IMR-90 (cell line): ENCODE data around the gene HES4. TPM values are rescaled to one million over a fixed set of nuclear protein-coding genes. Genes with fewer than 3 reads are reported as not detected.
"Not testable (repeated sequence)": the region's sequence is repeated elsewhere in the genome, so short reads cannot be mapped to it uniquely, and the experiment has no call there.

Source experiments
- ATAC-seq: fragments of 200-7000 bp; cut with Tn5 transposase; 2 replicates; pipeline ENCODE4 v1.9.1; 2020; ENCODE audit warnings: low read depth, mild to moderate bottlenecking, moderate library complexity
- BruUV-seq: library from RNA; stranded (reverse); fragments of 400-500 nt; replicated peaks from 2 replicates; lab custom pipeline; 2021; lab: Mats Ljungman, UMichigan
- CTCF ChIA-PET: fragments of 300-600 bp; formaldehyde crosslinking; extraction: SDS; loops from one replicate; lab custom pipeline; 2021; ENCODE audit warnings: antibody characterized with exemption; lab: Yijun Ruan, JAX
- POLR2A ChIA-PET: fragments of 300-600 bp; sonication (Branson Sonifier 250); formaldehyde crosslinking; loops from one replicate; lab custom pipeline; 2022; ENCODE audit warnings: antibody characterized with exemption; ENCODE audit not compliant: unreplicated experiment; lab: Charles Lee
- DNase-seq: peaks from one replicate; pipeline ENCODE4 v3.0.0; 2013
- H2AFZ ChIP-seq: replicated peaks from 2 replicates; pipeline ENCODE3; 2013; ENCODE audit warnings: low read length, mild to moderate bottlenecking; ENCODE audit not compliant: poor library complexity
- H2AK5ac ChIP-seq: 2 replicates; pipeline ENCODE4 v1.6.1; 2013; ENCODE audit warnings: low read depth, low read length, inconsistent platforms
- H2AK9ac ChIP-seq: replicated peaks from 2 replicates; pipeline ENCODE3; 2013; ENCODE audit warnings: mild to moderate bottlenecking, low read depth, low read length, moderate library complexity; ENCODE audit not compliant: poor library complexity
- H2BK120ac ChIP-seq: 2 replicates; pipeline ENCODE4 v1.6.1; 2013; ENCODE audit warnings: low read depth, low read length, inconsistent platforms
- H2BK15ac ChIP-seq: 3 replicates; pipeline ENCODE4 v1.6.1; 2013; ENCODE audit warnings: low read depth, low read length, inconsistent platforms
- H2BK20ac ChIP-seq: 2 replicates; pipeline ENCODE4 v1.6.1; 2013; ENCODE audit warnings: low read depth, mild to moderate bottlenecking, inconsistent platforms, low read length, moderate library complexity
- H2BK5ac ChIP-seq: 2 replicates; pipeline ENCODE4 v1.6.1; 2013; ENCODE audit warnings: mild to moderate bottlenecking, low read depth, low read length, inconsistent platforms; ENCODE audit not compliant: poor library complexity, severe bottlenecking
- H3K14ac ChIP-seq: replicated peaks from 2 replicates; pipeline ENCODE4 v1.6.1; 2013; ENCODE audit warnings: low read depth, low read length, inconsistent platforms
- H3K18ac ChIP-seq: 2 replicates; pipeline ENCODE4 v1.6.1; 2013; ENCODE audit warnings: low read depth, low read length, control low read depth
- H3K23ac ChIP-seq: 2 replicates; pipeline ENCODE4 v1.6.1; 2013; ENCODE audit warnings: low read depth, low read length, inconsistent platforms
- H3K27ac ChIP-seq: 2 replicates; pipeline ENCODE4 v1.5.1; 2013; ENCODE audit warnings: mild to moderate bottlenecking, control low read depth, low read length; ENCODE audit not compliant: insufficient read depth
- H3K27me3 ChIP-seq: 2 replicates; pipeline ENCODE4 v1.6.1; 2013; ENCODE audit warnings: low read length; ENCODE audit not compliant: control insufficient read depth, insufficient read depth
- H3K36me3 ChIP-seq: 2 replicates; pipeline ENCODE4 v1.6.1; 2013; ENCODE audit warnings: low read length, mixed read lengths; ENCODE audit not compliant: control insufficient read depth, insufficient read depth
- H3K4ac ChIP-seq: 2 replicates; pipeline ENCODE4 v1.6.1; 2013; ENCODE audit warnings: low read depth, low read length, inconsistent platforms
- H3K4me1 ChIP-seq: 2 replicates; pipeline ENCODE4 v1.6.1; 2013; ENCODE audit warnings: low read length, mixed read lengths; ENCODE audit not compliant: control insufficient read depth, insufficient read depth
- H3K4me2 ChIP-seq: 2 replicates; pipeline ENCODE4 v1.6.1; 2013; ENCODE audit warnings: low read depth, mild to moderate bottlenecking, control low read depth, low read length, moderate library complexity
- H3K4me3 ChIP-seq: 2 replicates; pipeline ENCODE4 v1.5.1; 2013; ENCODE audit warnings: low read depth, mild to moderate bottlenecking, control low read depth, low read length, moderate library complexity; ENCODE audit not compliant: insufficient read depth
- H3K56ac ChIP-seq: 2 replicates; pipeline ENCODE4 v1.6.1; 2013; ENCODE audit warnings: low read length, inconsistent platforms; ENCODE audit not compliant: insufficient read depth; ENCODE audit errors: extremely low read depth
- H3K79me1 ChIP-seq, 2 experiments: 2 replicates each; pipeline ENCODE4 v1.6.1; 2013; ENCODE audit warnings: low read length in 2 of 2, inconsistent platforms in 1 of 2, low read depth in 1 of 2
- H3K9ac ChIP-seq: 2 replicates; pipeline ENCODE4 v1.6.1; 2013; ENCODE audit warnings: low read depth, low read length, control low read depth
- H3K9me1 ChIP-seq: 2 replicates; pipeline ENCODE4 v1.6.1; 2013; ENCODE audit warnings: low read length, inconsistent platforms; ENCODE audit not compliant: insufficient read depth
- H3K9me3 ChIP-seq: 2 replicates; pipeline ENCODE4 v1.6.1; 2013; ENCODE audit warnings: low read length; ENCODE audit not compliant: control insufficient read depth, insufficient read depth
- H4K20me1 ChIP-seq: 2 replicates; pipeline ENCODE4 v1.6.1; 2013; ENCODE audit warnings: low read length, inconsistent platforms; ENCODE audit not compliant: insufficient read depth
- H4K5ac ChIP-seq: 2 replicates; pipeline ENCODE4 v1.6.1; 2013; ENCODE audit warnings: mild to moderate bottlenecking, low read depth, low read length, control low read depth
- H4K8ac ChIP-seq, 2 experiments: 2 replicates each; pipeline ENCODE4 v1.6.1; 2013; ENCODE audit warnings: low read depth in 2 of 2, low read length in 2 of 2, control low read depth in 1 of 2, inconsistent platforms in 1 of 2
- H4K91ac ChIP-seq: 2 replicates; pipeline ENCODE4 v1.6.1; 2013; ENCODE audit warnings: low read depth, low read length, inconsistent platforms; ENCODE audit not compliant: insufficient read depth
- POLR2A ChIP-seq: IDR thresholded peaks from 2 replicates; pipeline ENCODE4 v1.6.1; 2012; ENCODE audit warnings: mild to moderate bottlenecking, low read depth, low read length
- WGBS, 2 experiments: methylation state at CpG; one replicate each; pipeline versions ENCODE4 v1.1.5 to v1.1.7; 2013; ENCODE audit warnings: missing lambda C conversion rate in 2 of 2; ENCODE audit not compliant: insufficient read length in 1 of 2; ENCODE audit errors: extremely low coverage in 2 of 2; 5-methylcytosine and 5-hydroxymethylcytosine counted together
- dilution Hi-C: fragments of 300-500 bp; cut with HindIII; formaldehyde crosslinking; loops from one replicate; pipeline ENCODE4 v1.14.3; 2018; ENCODE audit warnings: low sequenced_read_pairs; ENCODE audit not compliant: unreplicated experiment
- in situ Hi-C: fragments of 300-500 bp; cut with MboI; formaldehyde crosslinking; loops from 3 replicates; pipeline ENCODE4 v1.14.3; 2019; ENCODE audit warnings: low sequenced_read_pairs, inconsistent platforms, mixed read lengths
- intact Hi-C: fragments of 100-400 bp; cut with micrococcal nuclease; formaldehyde crosslinking; loops from 2 replicates; pipeline ENCODE4 v1.10.0; 2022
- polyA plus RNA-seq, 3 experiments: library from polyadenylated mRNA; depleted of rRNA; stranded (reverse); fragments of >200 nt; gene quantifications; 2 replicates each; pipeline ENCODE4 v1.2.3, GENCODE V29; 2012; ENCODE audit warnings: low replicate concordance in 1 of 3
- total RNA-seq: library from RNA; depleted of rRNA; stranded (reverse); fragments of >200 nt; gene quantifications from 2 replicates; pipeline ENCODE4 v1.2.3, GENCODE V29; 2012

The HES4 gene
- total and polyA plus RNA-seq, 2 of the 4 experiments (the other 2 are of a cell fraction): 1.4 to 11.7 TPM

GRCh38 chr1:994546-994945 lies 5.4 kb downstream of the HES4 start:
- H2AK5ac ChIP-seq, POLR2A ChIA-PET: not testable (repeated sequence)

More at GRCh38 chr1:994546-994945, 5.4 kb downstream of the HES4 start:
- WGBS, 2 experiments: 83% methylated on average over 1 of the region's 6 CpGs; no CpG with 5 or more reads in 1 of the 2 experiments
- in situ Hi-C loops, H4K8ac ChIP-seq, H3K4me3 ChIP-seq, H3K23ac ChIP-seq, H3K9me1 ChIP-seq, H3K14ac ChIP-seq, CTCF ChIA-PET, H2BK15ac ChIP-seq, H2BK20ac ChIP-seq, H3K4me1 ChIP-seq, H2BK120ac ChIP-seq, H3K9ac ChIP-seq, H3K27me3 ChIP-seq, H2AFZ ChIP-seq, H4K5ac ChIP-seq, H4K20me1 ChIP-seq, BruUV-seq, H3K4ac ChIP-seq, H3K36me3 ChIP-seq, H3K27ac ChIP-seq, DNase-seq, H3K18ac ChIP-seq, H2BK5ac ChIP-seq, ATAC-seq, H4K91ac ChIP-seq, intact Hi-C loops, H3K4me2 ChIP-seq, H3K56ac ChIP-seq, H2AK9ac ChIP-seq, dilution Hi-C loops: not testable (repeated sequence)
- peaks cover 10% of the 10 kb centered on the region for H3K9me3 ChIP-seq
- peaks cover 0 to 15% of the 10 kb centered on the region in 2 experiments; a peak in 3 of 4 replicates for H3K79me1 ChIP-seq
- TF ChIP-seq POLR2A: peak; percentile 55; the same call in 1 of the 2 replicates
